ENCODE results near the gene CLDN6.

DNA sequence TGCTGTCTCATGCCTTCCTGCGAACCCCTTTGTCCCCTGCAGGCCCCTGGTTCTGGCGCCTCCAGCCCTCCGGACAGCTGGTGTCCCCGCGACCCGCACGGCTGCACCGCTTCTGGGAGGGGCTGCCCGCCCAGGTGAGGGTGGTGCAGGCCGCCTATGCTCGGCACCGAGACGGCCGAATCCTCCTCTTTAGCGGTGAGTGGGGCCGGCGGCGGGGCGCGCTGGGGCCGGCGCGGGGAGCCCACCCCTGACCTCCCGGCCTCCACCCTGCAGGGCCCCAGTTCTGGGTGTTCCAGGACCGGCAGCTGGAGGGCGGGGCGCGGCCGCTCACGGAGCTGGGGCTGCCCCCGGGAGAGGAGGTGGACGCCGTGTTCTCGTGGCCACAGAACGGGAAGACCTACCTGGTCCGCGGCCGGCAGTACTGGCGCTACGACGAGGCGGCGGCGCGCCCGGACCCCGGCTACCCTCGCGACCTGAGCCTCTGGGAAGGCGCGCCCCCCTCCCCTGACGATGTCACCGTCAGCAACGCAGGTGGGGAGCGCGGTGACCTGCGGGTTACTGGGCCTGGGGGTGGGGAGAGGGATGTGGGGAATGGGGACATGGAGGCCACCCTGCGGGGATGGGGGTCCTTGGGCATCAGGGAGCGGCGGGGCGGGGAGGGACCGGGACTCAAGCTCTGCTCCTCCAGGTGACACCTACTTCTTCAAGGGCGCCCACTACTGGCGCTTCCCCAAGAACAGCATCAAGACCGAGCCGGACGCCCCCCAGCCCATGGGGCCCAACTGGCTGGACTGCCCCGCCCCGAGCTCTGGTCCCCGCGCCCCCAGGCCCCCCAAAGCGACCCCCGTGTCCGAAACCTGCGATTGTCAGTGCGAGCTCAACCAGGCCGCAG, 40.4 kb upstream of the CLDN6 start:
- TF ChIP-seq EZH2 (IDR thresholded peaks at IDR 0.05; ENCODE audit: low read length, unreplicated experiment) (no peak), EZH2phosphoT487 (IDR thresholded peaks at IDR 0.05; ENCODE audit: borderline replicate concordance, low read length) (no peak)
- TF ChIP-seq, protein P1, sequence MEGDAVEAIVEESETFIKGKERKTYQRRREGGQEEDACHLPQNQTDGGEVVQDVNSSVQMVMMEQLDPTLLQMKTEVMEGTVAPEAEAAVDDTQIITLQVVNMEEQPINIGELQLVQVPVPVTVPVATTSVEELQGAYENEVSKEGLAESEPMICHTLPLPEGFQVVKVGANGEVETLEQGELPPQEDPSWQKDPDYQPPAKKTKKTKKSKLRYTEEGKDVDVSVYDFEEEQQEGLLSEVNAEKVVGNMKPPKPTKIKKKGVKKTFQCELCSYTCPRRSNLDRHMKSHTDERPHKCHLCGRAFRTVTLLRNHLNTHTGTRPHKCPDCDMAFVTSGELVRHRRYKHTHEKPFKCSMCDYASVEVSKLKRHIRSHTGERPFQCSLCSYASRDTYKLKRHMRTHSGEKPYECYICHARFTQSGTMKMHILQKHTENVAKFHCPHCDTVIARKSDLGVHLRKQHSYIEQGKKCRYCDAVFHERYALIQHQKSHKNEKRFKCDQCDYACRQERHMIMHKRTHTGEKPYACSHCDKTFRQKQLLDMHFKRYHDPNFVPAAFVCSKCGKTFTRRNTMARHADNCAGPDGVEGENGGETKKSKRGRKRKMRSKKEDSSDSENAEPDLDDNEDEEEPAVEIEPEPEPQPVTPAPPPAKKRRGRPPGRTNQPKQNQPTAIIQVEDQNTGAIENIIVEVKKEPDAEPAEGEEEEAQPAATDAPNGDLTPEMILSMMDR (conservative IDR thresholded peaks at IDR 0.05; ENCODE audit: low read depth, low read length): no peak; the same call in 1 of the 2 replicates

Measured in PC-3 (cell line).